ENCODE measurements around the gene PABPC1L. TPM values are rescaled to one million over a fixed set of nuclear protein-coding genes. Genes with fewer than 3 reads are reported as not detected.
A peak's percentile ranks its signal among the peaks of the same experiment; 100 is the strongest.
"Not testable (repeated sequence)": the region's sequence is repeated elsewhere in the genome, so short reads cannot be mapped to it uniquely, and the experiment has no call there.

PABPC1L gene
- total and polyA plus RNA-seq, 2 of the 13 experiments (the other 11 are each of a cell fraction or from before 2014, with no cell fraction given) = 30.8 to 252 TPM

DNA sequence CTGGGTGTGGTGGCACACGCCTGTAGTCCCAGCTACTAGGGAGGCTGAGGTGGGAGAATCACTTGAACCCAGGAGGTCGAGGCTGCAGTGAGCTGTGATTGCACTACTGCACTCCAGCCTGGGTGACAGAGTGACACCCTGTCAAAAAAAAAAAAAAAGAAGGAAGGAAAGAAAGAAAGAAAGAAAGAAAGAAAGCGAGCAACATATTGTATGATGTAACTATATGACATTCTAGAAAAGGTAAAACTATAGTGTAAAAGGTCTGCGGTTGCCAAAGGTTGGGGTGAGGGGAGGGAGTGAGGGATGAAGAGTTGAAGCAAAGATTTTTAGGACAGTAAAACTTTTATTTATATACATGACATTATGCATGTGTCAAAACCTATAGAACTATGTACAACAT lies 27.5 kb upstream of the PABPC1L start:
- H3K9me3 ChIP-seq (ENCODE audit: low read length); BruUV-seq (replicated peaks); H3K4me2 ChIP-seq (ENCODE audit: low read depth, low read length); FAIRE-seq; H3K4me3 ChIP-seq (replicated peaks in 1 of 3; ENCODE audit: insufficient read depth in 1 of 3, low read depth in 2 of 3, low read length in 3 of 3); POLR2A ChIA-PET; CTCF ChIA-PET (ENCODE audit: low intra/inter-chr PET ratio, low total read pairs); H3K36me3 ChIP-seq (replicated peaks in 1 of 2; ENCODE audit: control insufficient read depth in 1 of 2, insufficient read depth in 2 of 2, low read length in 2 of 2); in situ Hi-C loops (cut with HindIII; ENCODE audit: extremely low pct_ligation_motif_present, low pct_unique_long_range_greater_than_20kb); DNase-seq (ENCODE audit: low spot score); H2AFZ ChIP-seq (ENCODE audit: low read length); H3K9ac ChIP-seq (ENCODE audit: insufficient read depth, low read depth, low read length); H3K27me3 ChIP-seq (ENCODE audit: control insufficient read depth in 1 of 2, insufficient read depth in 2 of 2, low read length in 2 of 2); ATAC-seq; H3K27ac ChIP-seq (ENCODE audit: extremely low read length, insufficient read depth, low read length); TF ChIP-seq ATF7 (CRISPR knock-in tag; IDR thresholded peaks at IDR 0.05): not testable (repeated sequence)
- WGBS (ENCODE audit: low lambda C conversion rate) = 68% methylated on average over 4 of the region's 4 CpGs
- peaks cover 16% of the 10 kb centered on the region for H4K20me1 ChIP-seq (ENCODE audit: insufficient read depth, low read length)
- peak; percentile 47; the same call in 1 of the 2 replicates for TF ChIP-seq ATF7 (IDR thresholded peaks at IDR 0.05)
- intact Hi-C loops (cut with micrococcal nuclease; ENCODE audit: unreplicated experiment) = loop anchor here (10.0 kb wide), 1 partner anchor 668 kb away; the partner anchor contains the start of gene OSER1
- peaks cover 20% of the 10 kb centered on the region for H3K79me2 ChIP-seq (ENCODE audit: insufficient read depth, low read length)
- H3K4me1 ChIP-seq (ENCODE audit: insufficient read depth, low read length) = peaks cover 32% of the 10 kb centered on the region

DNA sequence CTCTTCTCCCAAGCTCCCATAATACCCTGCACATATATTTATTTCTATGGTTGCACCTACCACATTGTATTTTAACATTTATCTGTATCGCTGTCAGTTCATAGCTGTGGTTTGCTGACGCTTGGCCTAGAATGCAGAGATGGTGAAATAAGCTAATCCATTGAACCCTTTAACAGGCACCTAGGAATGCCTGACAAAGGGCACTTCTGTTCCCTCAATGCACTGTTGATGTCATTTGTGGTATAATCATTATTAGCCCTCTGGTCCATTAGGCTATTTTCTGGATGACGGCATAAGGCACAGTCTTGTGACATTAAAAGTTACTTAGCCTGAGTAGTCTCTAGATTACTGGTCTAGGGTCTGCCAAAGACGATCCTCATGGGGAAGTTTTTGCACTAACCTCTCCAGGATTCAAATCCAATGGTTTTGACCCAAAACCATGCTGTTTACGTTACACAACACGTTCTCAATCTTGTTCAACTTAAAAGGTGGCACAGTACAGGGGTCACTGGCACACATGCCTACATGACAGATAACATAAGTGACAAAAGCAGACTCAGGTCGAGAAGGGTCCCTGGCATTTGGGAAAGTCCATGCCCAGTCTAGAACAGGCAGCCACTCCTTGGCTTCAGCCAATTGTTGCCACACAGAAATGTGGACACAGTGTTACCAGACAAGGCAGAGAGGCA lies 26.5 kb upstream of the PABPC1L start:
- no TSS peak for BruUV-seq (replicated peaks)
- peak; percentile 59 for DNase-seq (ENCODE audit: low spot score)
- 0 out of 2 replicates have a peak, but pooled peaks have one; percentile 37 for TF ChIP-seq CREB1 (IDR thresholded peaks at IDR 0.05)
- TF ChIP-seq CREB1 (CRISPR knock-in tag; IDR thresholded peaks at IDR 0.05) = no peak
- peak; percentile 98 for TF ChIP-seq ZNF7 (CRISPR knock-in tag; IDR thresholded peaks at IDR 0.05)
- no peak for TF ChIP-seq SP140L (CRISPR knock-in tag; IDR thresholded peaks at IDR 0.05; ENCODE audit: borderline replicate concordance)
- 0 out of 2 replicates have a peak, but pooled peaks have one; percentile 21 for TF ChIP-seq TRIM24 (CRISPR knock-in tag; IDR thresholded peaks at IDR 0.05)
- TF ChIP-seq ZNF782 (CRISPR knock-in tag; IDR thresholded peaks at IDR 0.05; ENCODE audit: borderline replicate concordance) = no peak
- TF ChIP-seq, protein P1, sequence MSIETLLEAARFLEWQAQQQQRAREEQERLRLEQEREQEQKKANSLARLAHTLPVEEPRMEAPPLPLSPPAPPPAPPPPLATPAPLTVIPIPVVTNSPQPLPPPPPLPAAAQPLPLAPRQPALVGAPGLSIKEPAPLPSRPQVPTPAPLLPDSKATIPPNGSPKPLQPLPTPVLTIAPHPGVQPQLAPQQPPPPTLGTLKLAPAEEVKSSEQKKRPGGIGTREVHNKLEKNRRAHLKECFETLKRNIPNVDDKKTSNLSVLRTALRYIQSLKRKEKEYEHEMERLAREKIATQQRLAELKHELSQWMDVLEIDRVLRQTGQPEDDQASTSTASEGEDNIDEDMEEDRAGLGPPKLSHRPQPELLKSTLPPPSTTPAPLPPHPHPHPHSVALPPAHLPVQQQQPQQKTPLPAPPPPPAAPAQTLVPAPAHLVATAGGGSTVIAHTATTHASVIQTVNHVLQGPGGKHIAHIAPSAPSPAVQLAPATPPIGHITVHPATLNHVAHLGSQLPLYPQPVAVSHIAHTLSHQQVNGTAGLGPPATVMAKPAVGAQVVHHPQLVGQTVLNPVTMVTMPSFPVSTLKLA (IDR thresholded peaks at IDR 0.05) = peak; percentile 24; the same call in 1 of the 2 replicates
- peak; percentile 85; the same call in 1 of the 2 replicates for TF ChIP-seq ZBTB21 (CRISPR knock-in tag; IDR thresholded peaks at IDR 0.05)
- H3K4me1 ChIP-seq (ENCODE audit: insufficient read depth, low read length) = peaks cover 42% of the 10 kb centered on the region
- intact Hi-C loops (cut with micrococcal nuclease; ENCODE audit: unreplicated experiment) (loop anchor here (10.0 kb wide), 1 partner anchor 669 kb away; the partner anchor contains the start of gene OSER1), in situ Hi-C loops (cut with HindIII; ENCODE audit: extremely low pct_ligation_motif_present, low pct_unique_long_range_greater_than_20kb) (no loop called here)
- H3K79me2 ChIP-seq (ENCODE audit: insufficient read depth, low read length) = peaks cover 30% of the 10 kb centered on the region
- FAIRE-seq = no peak
- CTCF ChIA-PET (ENCODE audit: low intra/inter-chr PET ratio, low total read pairs) = no interaction called here
- no peak overlapping the region for H2AFZ ChIP-seq (ENCODE audit: low read length)
- no peaks in the 10 kb centered on the region for H3K9me3 ChIP-seq (ENCODE audit: low read length)
- POLR2A ChIA-PET = interaction anchor here (3.3 kb wide), 1 partner anchor 27 kb away, joined by 42 read pairs; the partner anchor contains the start of gene PABPC1L
- no peak for ATAC-seq
- H3K4me2 ChIP-seq (ENCODE audit: low read depth, low read length) = no peak overlapping the region
- no peak overlapping the region for H3K9ac ChIP-seq (ENCODE audit: insufficient read depth, low read depth, low read length)
- H3K4me3 ChIP-seq (replicated peaks in 1 of 3; ENCODE audit: insufficient read depth in 1 of 3, low read depth in 2 of 3, low read length in 3 of 3) = no peak overlapping the region
- no peak overlapping the region for H3K27ac ChIP-seq (ENCODE audit: extremely low read length, insufficient read depth, low read length)
- WGBS (ENCODE audit: low lambda C conversion rate) = 18% methylated on average over 7 of the region's 7 CpGs
- H4K20me1 ChIP-seq (ENCODE audit: insufficient read depth, low read length) = peaks cover 26% of the 10 kb centered on the region
- no peaks in the 10 kb centered on the region; a peak in 1 of 5 replicates for H3K27me3 ChIP-seq (ENCODE audit: control insufficient read depth in 1 of 2, insufficient read depth in 2 of 2, low read length in 2 of 2)
- H3K36me3 ChIP-seq (replicated peaks in 1 of 2; ENCODE audit: control insufficient read depth in 1 of 2, insufficient read depth in 2 of 2, low read length in 2 of 2) = 0 out of 5 replicates have a peak, but pooled peaks cover 0 to 3% of the 10 kb centered on the region in 2 experiments

All from HepG2 (cell line).